ENCODE measurements around the gene CFAP141. TPM values are rescaled to one million over a fixed set of nuclear protein-coding genes. Genes with fewer than 3 reads are reported as not detected.
A peak's percentile ranks its signal among the peaks of the same experiment; 100 is the strongest.

The CFAP141 gene
- not detected for total RNA-seq

GRCh38 chr1:154206196-154206595, at the start of gene CFAP141:
TSS of gene CFAP141 (minus strand) at chr1:154206333. CDS start at chr1:154206307, 26 bp downstream.
- DNase-seq (ENCODE audit: low spot score in 2 of 2) = peak in 1 of 2 donors; percentile 12
- H3K4me3 ChIP-seq (ENCODE audit: low read depth, poor library complexity, severe bottlenecking) = no peak within 1 kb of the TSS
- 78 to 81% methylated on average over 1 of the region's 1 CpG for WGBS, 2 donors
- intact Hi-C loops (cut with DNase I; ENCODE audit: low total_unique reads) = no loop called here
- TF ChIP-seq POLR2A (IDR thresholded peaks at IDR 0.05) (no peak), CTCF (IDR thresholded peaks at IDR 0.05) (no peak)

GRCh38 chr1:154253671-154254070, 47.5 kb upstream of the CFAP141 start:
- no peak for TF ChIP-seq CTCF (IDR thresholded peaks at IDR 0.05)
- no peak for TF ChIP-seq POLR2A (IDR thresholded peaks at IDR 0.05)
- H3K4me3 ChIP-seq (ENCODE audit: low read depth, poor library complexity, severe bottlenecking) = no peak overlapping the region
- no peak for DNase-seq (ENCODE audit: low spot score in 2 of 2)
- intact Hi-C loops (cut with DNase I; ENCODE audit: low total_unique reads) = no loop called here
- WGBS, 2 donors = 91 to 94% methylated on average over 7 of the region's 7 CpGs

- TF ChIP-seq POLR2A (IDR thresholded peaks at IDR 0.05) (no peak), CTCF (IDR thresholded peaks at IDR 0.05) (no peak)
- 84 to 85% methylated on average over 3 of the region's 3 CpGs for WGBS, 2 donors
- DNase-seq (ENCODE audit: low spot score in 2 of 2) = no peak
- intact Hi-C loops (cut with DNase I; ENCODE audit: low total_unique reads) = no loop called here
- no peak overlapping the region for H3K4me3 ChIP-seq (ENCODE audit: low read depth, poor library complexity, severe bottlenecking)
Measured at GRCh38 chr1:154241703-154242351, 35.7 kb upstream of the CFAP141 start.

GRCh38 chr1:154240294-154240833, 34.2 kb upstream of the CFAP141 start:
- intact Hi-C loops (cut with DNase I; ENCODE audit: low total_unique reads) = no loop called here

GRCh38 chr1:154239491-154239890, 33.4 kb upstream of the CFAP141 start:
- WGBS, 2 donors = 79 to 82% methylated on average over 3 of the region's 3 CpGs
- H3K4me3 ChIP-seq (ENCODE audit: low read depth, poor library complexity, severe bottlenecking) = no peak overlapping the region
- TF ChIP-seq CTCF (IDR thresholded peaks at IDR 0.05) (no peak), POLR2A (IDR thresholded peaks at IDR 0.05) (no peak)
- intact Hi-C loops (cut with DNase I; ENCODE audit: low total_unique reads) = no loop called here
- DNase-seq (ENCODE audit: low spot score in 2 of 2) = no peak

More at GRCh38 chr1:154240294-154240833, 34.2 kb upstream of the CFAP141 start:
- H3K4me3 ChIP-seq (ENCODE audit: low read depth, poor library complexity, severe bottlenecking) = no peak overlapping the region
- TF ChIP-seq POLR2A (IDR thresholded peaks at IDR 0.05) (no peak), CTCF (IDR thresholded peaks at IDR 0.05) (no peak)
- no peak for DNase-seq (ENCODE audit: low spot score in 2 of 2)
- 91 to 94% methylated on average over 3 of the region's 3 CpGs for WGBS, 2 donors

All from lower leg skin (tissue), 4 donors.